Measurements from ENCODE around the gene PPP4R2.

GRCh38 chr3:72950801-72951200 is 45.8 kb upstream of the PPP4R2 start:
- TF ChIP-seq BCL11A (IDR thresholded peaks at IDR 0.05; ENCODE audit: low read depth, low read length): no peak
- no peak for TF ChIP-seq CTCF (IDR thresholded peaks at IDR 0.05 in 2 of 3, conservative IDR thresholded peaks at IDR 0.05 in 1 of 3; ENCODE audit: control insufficient read depth in 2 of 3, extremely low read depth in 1 of 3, insufficient read depth in 1 of 3, low read depth in 3 of 3, low read length in 3 of 3)
